EL (cell line): ENCODE data around the gene MSS51.
"Not testable (repeated sequence)": the region's sequence is repeated elsewhere in the genome, so short reads cannot be mapped to it uniquely, and the experiment has no call there.

ENCODE experiments used
- DNase-seq: peaks from one replicate; pipeline ENCODE4 v3.0.0-alpha.2; 2016

MSS51 gene

DNA sequence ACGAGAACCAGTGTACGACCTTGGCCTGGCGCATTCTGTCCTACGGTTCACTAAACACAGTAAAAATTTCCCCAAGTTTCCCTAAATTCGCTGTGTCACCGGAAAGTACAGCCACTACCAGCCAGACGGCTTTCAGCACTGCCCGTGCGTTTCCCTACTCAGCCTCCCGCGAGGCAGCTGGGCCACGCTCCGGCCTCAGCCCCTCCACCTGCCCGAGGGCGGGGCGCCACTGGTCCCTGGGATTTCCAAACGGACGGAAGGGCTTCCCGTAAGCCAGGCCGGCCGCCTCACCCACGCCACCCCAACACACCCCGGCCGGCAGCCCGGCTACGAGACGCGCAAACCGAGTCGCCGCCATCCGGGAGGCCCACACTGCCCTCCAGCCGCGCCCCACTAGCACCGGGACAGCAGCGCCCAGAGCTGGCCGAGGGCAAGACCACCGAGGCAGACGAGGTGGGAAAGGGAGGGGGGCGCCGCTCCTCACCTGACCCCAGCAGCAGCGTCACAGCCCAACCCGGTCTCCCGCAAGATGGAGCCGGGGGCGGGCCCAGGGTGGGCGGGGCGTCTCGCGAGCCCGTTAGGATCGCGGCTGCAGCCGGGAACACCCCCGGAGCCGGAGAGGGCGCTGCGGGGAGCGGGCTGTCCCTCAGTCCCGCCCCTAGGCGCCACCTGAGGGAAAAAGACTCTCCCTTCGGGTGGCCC, 19.7 kb downstream of the MSS51 start, which contains the start of gene ANXA7:
ANXA7 (minus strand) TSS at position 531 of the 702 bp plus-strand sequence. CDS start 13,202 bp downstream, outside the sequence.
- DNase-seq = peak; percentile 86

GRCh38 chr10:73413108-73413527, 20.2 kb downstream of the MSS51 start:
- DNase-seq = peak; percentile 45

- DNase-seq = no peak
These were observed 22.5 kb downstream of the MSS51 start for GRCh38 chr10:73410897-73411296.

- DNase-seq = no peak
These were observed 24.3 kb downstream of the MSS51 start for GRCh38 chr10:73408978-73409521.

DNA sequence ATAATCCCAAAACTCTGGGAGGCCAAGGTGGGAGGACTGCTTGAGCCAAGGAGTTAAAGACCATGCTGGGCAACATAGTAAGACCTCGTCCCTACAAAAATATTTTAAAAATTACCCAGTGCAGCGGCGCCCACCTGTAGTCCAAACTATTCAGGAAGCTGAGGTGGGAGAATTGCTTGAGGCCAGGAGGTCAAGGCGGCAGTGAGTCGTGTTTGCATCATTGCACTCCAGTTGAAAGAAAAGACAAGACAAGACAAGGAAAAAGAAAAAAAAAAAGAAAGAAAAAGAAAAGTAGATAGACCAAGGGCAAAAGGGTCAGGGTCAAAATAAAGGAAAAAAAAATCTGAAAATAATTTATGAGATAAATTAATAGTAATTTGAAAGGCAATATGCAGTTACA, 25.3 kb downstream of the MSS51 start:
- DNase-seq = no peak

GRCh38 chr10:73407495-73407894, 25.9 kb downstream of the MSS51 start:
- no peak for DNase-seq

GRCh38 chr10:73406846-73407245, 26.5 kb downstream of the MSS51 start:
- DNase-seq = no peak

- no peak for DNase-seq
These were observed 27.8 kb downstream of the MSS51 start for GRCh38 chr10:73405556-73405955.

- DNase-seq = no peak
These were observed 28.7 kb downstream of the MSS51 start for GRCh38 chr10:73404690-73405089.

GRCh38 chr10:73401636-73402035, 31.7 kb downstream of the MSS51 start:
- no peak for DNase-seq

GRCh38 chr10:73399063-73399462, 34.3 kb downstream of the MSS51 start:
- DNase-seq = no peak

DNA sequence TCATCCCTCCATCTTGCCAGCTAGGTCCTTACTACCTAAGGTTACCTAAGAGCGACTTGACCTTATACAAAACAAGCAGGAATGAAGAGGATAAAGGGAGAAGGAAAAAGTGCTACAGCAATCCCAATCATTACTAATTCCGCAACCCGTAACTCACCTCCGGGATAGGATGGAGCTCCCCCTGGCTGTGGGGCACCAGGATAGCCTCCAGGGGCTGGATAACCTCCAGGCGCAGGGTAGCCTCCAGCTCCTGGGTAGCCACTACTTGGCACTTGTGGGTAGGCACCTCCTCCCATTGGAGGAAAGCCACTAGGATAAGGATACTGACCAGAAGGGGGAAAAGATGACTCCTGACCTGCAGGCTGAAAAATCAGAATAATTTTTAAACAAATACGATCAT, 35.3 kb downstream of the MSS51 start:
- no peak for DNase-seq

DNA sequence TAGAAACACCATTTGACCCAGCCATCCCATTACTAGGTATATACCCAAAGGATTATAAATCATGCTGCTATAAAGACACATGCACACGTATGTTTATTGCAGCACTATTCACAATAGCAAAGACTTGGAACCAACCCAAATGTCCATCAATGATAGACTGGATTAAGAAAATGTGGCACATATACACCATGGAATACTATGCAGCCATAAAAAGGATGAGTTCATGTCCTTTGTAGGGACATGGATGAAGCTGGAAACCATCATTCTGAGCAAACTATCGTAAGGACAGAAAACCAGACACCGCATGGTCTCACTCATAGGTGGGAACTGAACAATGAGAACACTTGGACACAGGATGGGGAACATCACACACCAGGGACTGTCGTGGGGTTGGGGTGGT, 39.0 kb downstream of the MSS51 start:
- DNase-seq = not testable (repeated sequence)

GRCh38 chr10:73388228-73388627, 45.1 kb downstream of the MSS51 start:
- DNase-seq = no peak

- no peak for DNase-seq
These were observed 46.8 kb downstream of the MSS51 start for GRCh38 chr10:73386583-73386982.

DNA sequence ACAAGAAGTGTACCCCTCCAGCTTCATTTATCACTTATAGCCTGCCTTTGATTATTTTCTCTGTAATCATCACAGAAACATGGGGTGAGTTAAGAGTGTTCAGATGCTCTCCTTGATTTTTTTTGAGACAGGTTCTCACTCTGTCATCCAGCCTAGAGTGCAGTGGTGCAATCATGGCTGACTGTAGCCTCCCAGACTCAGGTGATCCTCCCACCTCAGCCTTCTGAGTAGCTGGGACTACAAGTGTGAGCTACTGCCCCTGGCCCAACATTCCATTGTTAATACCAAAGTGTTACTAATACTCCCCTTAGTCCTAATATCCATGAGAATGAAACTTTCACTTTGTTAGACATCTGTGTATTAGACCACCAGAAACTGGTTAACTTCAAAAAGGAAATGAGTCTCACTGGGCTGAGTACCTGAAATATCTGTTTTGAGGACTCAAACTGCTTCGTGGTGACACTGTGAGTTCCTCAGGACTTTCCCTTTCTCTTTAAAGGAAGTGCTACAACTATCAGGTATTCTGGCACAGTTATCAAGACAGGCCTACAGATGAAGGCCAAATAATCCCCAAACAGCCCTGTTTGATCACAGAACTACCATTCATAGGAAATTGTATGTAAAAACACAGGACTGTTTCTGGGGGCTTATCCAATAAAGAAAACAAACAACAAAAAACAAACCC, 54.2 kb downstream of the MSS51 start:
- no peak for DNase-seq

DNA sequence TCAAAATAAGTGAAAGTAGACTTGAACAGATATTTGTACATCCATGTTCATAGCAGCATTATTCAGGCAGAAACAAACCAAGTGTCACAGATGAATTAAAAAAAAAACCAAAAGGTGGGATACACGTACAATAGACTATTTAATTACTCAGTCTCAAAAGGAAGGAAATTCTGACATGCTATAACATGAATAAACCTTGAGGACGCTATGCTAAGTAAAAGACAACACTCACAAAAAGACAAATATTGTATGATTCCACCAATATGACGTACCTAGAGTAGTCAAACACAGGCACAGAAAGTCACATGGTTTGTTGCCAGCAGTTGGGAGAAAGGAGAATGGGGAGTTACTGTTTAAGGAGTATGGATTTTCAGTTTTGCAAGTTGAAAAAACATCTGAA, 56.7 kb downstream of the MSS51 start:
- DNase-seq = no peak
